ENCODE measurements around the gene ENOX1. TPM values are rescaled to one million over a fixed set of nuclear protein-coding genes. Genes with fewer than 3 reads are reported as not detected.

The ENOX1 gene
- total RNA-seq, 1 experiment from 2014 or later = not detected

DNA sequence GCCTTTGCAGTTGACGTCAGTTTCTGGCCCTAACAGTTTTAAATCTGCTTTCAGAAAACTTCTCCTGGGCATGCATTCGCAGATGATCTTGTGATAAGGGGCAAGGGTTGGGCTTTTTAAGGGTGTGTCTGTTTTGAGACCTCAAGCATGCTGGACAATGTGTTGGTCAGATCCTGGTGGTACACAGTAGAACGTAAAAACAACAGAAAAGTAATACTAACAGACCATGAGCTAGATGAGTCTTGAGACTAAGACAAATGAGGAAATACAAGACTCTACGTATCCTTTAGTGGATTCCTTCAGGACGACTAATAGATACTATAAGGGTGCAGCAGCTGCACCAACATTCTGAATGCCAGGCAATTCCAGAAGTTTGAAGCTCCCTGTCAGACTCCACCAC, 525.8 kb downstream of the ENOX1 start:
- DNase-seq (ENCODE audit: low read depth) = peak; percentile 25
- in situ Hi-C loops (cut with HindIII; ENCODE audit: low pct_unique_long_range_greater_than_20kb, low sequenced_read_pairs) = no loop called here

DNA sequence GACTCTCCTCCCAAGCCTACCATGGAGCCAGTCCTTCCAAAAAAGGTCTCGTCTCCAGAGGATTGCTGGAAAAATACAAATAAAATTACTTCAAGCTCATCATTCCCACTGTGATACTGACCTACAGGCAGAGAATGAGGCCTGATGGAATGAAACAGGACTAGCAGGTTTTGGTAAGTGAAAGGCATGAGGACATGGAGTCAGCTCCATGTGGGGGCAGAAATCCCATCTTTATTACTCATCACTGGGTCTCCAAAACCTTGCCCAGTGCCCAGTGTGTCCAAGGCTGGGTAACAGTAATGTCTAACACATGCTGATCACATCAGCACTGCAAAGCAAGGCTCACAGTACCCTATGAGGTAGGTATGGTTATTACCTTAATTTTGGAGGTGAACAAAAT, 528.0 kb downstream of the ENOX1 start:
- DNase-seq (ENCODE audit: low read depth) = no peak
- in situ Hi-C loops (cut with HindIII; ENCODE audit: low pct_unique_long_range_greater_than_20kb, low sequenced_read_pairs) = no loop called here

DNA sequence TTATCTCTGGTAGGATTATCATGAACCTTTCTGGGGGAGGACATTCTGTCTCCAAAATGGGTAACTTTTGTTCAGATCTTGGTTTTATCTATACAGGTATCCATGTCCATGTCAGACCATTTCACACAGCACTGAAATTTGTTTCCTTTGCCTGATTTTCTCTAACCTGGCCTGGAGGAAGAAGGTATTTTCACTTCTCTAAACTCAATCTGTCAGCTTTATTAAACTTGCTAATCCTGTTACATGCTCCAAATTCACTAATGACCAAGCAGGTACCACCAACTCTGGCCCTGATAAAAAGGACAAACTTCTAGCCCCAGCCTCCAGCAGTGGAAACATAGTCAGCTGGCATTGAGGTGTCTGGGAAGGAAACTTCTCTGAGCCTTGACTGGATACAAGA, 529.0 kb downstream of the ENOX1 start:
- in situ Hi-C loops (cut with HindIII; ENCODE audit: low pct_unique_long_range_greater_than_20kb, low sequenced_read_pairs) = no loop called here
- DNase-seq (ENCODE audit: low read depth) = no peak

DNA sequence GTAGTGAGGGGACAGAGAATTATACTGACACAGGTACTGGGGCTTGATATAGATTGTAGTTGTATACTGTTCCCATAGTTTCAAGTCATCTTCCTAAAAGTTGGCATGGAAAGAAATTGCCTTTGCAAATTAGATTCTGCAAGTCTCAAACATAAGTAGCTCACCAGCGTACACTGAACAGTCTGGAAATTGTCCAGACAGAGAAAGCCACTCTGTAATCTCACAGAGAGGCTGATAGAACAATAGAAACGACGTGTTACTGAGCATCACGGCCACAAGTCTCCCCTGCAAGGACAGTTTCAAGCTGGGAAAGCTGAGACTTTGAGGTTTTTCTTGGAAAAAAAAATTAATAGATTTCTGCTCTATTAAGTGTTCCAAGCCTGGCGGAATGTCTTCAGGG, 534.8 kb downstream of the ENOX1 start:
- in situ Hi-C loops (cut with HindIII; ENCODE audit: low pct_unique_long_range_greater_than_20kb, low sequenced_read_pairs) = no loop called here
- DNase-seq (ENCODE audit: low read depth) = no peak

DNA sequence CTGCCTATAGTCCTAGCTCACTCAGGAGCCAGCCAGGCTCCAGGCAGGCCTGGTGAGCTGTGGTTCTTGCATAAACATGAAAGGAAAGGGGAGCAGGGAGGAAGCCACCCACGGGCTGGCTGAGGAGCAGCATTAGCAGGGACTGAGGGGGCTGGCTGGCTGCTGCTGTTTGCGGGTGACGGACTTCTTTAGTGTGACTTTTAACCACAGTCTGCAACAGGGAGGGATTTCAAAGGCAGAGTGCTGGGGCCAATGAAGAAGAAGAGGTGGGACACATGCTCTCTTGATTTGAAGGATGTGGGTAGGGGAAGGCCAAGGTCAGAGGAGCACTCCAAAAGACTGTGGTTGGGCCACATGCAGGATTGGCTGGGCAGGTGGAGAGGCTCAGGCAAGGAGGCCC, 540.4 kb downstream of the ENOX1 start:
- DNase-seq (ENCODE audit: low read depth) = no peak
- in situ Hi-C loops (cut with HindIII; ENCODE audit: low pct_unique_long_range_greater_than_20kb, low sequenced_read_pairs) = no loop called here

DNA sequence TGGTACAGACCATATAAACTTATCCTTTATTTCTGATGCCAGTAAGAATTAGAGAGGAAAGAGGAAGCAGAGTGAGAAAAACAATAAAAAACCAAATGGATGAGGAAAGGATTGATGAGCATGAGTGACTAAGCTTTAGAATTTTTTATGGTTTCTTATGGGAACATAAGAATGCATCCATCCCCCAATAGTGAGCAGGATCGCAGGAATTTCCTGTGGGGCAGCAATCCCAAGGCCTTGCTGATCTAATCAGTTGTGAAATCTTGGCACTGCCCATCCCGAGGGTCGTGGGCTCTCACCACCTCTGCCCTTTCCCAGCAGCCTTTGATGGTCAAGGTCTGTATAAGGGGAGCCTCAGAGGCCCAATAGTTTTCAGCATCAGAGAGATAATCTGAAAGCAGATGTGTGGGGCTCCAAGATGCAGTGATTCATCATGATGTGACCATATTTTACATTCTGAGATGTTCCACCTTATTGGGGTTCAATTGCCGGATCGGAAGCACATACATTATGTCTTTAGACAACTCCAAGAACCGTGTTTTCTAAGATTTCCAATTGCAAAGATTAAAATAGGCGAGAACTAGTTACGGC, 541.3 kb downstream of the ENOX1 start:
- DNase-seq (ENCODE audit: low read depth) = no peak
- in situ Hi-C loops (cut with HindIII; ENCODE audit: low pct_unique_long_range_greater_than_20kb, low sequenced_read_pairs) = no loop called here

DNA sequence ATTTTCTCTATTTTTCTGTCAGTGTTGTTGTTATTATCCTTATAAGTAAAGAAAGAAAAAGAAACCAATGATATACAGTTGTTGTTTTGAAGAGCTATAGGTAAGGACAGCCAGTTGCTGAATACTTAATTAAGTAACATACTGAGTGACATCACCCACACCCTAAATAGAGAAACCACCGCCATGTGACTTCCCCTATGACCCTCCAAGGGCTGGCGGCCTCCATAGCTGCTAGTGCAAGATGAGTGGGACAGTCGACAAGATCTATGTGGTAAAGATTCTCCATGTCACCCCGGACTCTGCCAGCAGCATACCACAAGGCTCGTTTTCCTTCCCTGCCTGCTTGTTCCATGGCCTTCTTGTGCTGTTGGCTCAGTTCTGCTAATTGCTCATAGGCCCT, 542.3 kb downstream of the ENOX1 start:
- DNase-seq (ENCODE audit: low read depth) = no peak
- in situ Hi-C loops (cut with HindIII; ENCODE audit: low pct_unique_long_range_greater_than_20kb, low sequenced_read_pairs) = no loop called here

DNA sequence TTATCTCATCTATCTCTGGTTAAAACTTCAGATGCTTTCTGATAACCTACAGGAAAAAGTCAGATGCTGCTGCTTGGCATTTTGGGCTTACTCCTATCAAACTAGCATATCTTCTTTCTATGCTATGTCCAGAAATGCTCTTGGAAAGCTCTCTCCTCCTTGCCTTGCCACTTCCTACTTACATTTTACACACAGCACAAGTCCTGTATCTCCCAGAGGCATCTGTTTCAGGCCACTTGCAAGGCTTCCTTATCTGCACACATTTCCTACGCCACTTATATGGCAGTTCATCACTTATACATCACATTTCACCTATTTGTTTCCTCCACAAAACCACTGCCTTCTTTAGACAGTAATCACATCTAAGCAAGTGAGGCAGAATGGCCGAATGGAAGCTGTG, 543.1 kb downstream of the ENOX1 start:
- in situ Hi-C loops (cut with HindIII; ENCODE audit: low pct_unique_long_range_greater_than_20kb, low sequenced_read_pairs) = no loop called here
- no peak for DNase-seq (ENCODE audit: low read depth)

DNA sequence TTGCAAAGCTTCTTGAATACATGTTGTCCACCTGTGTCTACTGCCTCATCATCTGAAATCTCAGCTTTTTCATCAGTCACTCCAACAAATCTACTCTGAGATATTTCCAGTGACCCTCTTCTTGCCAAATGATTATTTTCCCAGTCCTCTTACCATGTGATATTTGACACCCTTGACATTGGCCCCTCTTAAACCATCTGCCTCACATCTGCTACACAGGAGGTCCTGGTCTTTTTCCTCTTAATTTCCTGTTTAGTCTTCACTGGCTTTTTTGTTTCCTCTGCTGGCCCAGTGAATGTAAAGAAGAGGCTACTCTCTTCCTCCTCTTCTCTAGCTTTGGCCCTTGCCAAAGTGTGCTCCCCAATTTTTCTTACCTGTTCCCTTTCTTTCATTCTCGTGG, 544.7 kb downstream of the ENOX1 start:
- in situ Hi-C loops (cut with HindIII; ENCODE audit: low pct_unique_long_range_greater_than_20kb, low sequenced_read_pairs) = no loop called here
- DNase-seq (ENCODE audit: low read depth) = no peak

DNA sequence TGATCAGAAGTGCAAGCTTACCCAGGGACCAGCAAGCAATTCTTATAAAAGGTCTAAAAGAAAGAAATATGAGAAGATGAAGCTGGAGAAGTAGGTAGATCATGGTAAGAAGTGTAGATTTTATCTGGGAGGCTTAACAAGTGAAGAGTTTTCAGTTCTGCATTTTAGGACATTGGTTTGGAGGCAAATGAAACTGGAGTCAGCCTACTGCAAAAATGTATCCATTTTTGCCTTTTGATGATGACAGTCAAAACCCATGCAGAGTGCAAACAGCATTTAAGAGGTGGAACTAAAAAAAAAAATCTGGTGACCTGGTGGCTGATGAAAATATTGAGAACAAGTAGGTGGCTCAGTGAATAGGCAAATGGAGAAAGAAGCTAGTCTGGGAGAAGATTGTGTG, 546.5 kb downstream of the ENOX1 start:
- in situ Hi-C loops (cut with HindIII; ENCODE audit: low pct_unique_long_range_greater_than_20kb, low sequenced_read_pairs) = no loop called here
- DNase-seq (ENCODE audit: low read depth) = no peak

DNA sequence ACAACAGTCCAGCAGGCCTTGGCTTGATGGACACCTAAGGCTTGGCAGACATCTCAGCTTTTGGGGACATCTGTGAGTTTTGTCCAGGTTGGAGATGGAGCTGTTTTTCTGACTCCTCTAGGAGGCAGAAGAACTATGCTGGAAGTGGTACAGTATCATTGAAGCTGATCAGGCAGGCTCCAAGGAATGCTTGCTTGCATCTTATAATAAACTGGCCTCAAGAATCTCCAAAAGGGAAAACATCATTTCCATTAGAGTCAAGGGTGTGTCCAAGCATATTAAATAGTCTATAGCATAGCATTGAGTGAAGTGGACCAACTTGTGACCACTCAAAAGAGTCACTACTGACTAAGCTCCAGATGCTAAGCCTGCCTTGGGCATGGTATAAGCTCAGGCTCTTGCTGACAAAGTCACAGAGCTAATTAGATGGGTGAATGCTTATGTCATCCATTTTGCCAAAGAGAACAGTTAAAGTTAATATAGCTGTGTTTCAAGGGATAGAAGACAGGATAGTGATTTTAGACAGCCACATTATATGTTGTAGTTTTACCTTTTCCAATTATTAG, 547.4 kb downstream of the ENOX1 start:
- no peak for DNase-seq (ENCODE audit: low read depth)
- in situ Hi-C loops (cut with HindIII; ENCODE audit: low pct_unique_long_range_greater_than_20kb, low sequenced_read_pairs) = no loop called here

DNA sequence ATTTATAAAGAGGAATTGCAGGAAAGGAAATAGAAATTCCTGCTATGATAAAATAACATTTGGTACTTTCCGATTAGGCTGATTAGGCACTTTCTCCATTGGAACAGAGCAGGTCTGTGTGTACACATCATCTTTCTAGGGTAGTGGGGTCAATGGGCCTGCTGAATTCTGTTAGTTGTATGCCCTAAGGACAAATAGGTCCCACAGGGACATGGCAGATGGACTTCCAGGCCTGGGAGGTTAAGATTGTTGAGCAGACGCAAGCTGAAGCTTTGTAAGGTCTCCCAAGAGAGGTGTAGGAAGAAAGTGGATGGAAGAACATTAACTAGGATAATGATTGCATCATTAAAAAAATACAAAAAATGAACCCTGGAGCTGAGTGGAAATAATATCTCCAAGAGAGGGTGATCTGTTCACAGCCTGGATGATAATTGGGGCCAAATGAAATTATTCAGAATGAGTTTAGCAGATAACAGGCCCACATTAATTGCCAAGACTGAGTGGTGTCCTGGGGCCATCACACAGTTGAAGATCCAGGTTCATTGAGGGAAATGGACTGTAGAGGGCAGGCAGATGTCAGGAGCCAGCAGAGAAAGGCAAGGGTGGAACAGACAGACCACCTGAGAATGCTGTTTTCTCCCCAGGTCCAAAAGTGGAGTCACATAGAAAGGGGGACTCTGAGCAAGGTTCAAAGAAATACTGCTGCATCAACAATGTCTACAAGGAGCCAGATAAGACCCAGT, 548.3 kb downstream of the ENOX1 start:
- DNase-seq (ENCODE audit: low read depth) = no peak
- in situ Hi-C loops (cut with HindIII; ENCODE audit: low pct_unique_long_range_greater_than_20kb, low sequenced_read_pairs) = no loop called here

DNA sequence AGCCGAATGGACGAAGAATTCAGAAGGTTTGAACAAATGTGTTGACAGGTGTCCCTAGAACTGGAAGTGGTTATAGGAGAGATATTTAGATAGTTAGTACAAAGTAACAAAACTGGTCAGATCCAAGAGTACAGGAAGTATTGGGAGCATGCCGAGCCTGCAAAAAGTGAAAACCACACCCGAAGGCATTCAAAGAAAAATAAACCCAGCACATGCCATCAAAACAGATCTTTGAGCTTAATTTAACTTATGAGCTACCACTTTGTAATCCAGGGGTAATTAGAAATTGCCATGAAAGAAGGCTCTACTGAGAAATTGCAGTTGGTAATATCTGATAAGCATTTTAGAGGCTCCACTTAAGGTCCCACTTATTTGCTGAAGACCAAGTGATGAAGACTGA, 549.2 kb downstream of the ENOX1 start:
- DNase-seq (ENCODE audit: low read depth) = no peak
- in situ Hi-C loops (cut with HindIII; ENCODE audit: low pct_unique_long_range_greater_than_20kb, low sequenced_read_pairs) = no loop called here

DNA sequence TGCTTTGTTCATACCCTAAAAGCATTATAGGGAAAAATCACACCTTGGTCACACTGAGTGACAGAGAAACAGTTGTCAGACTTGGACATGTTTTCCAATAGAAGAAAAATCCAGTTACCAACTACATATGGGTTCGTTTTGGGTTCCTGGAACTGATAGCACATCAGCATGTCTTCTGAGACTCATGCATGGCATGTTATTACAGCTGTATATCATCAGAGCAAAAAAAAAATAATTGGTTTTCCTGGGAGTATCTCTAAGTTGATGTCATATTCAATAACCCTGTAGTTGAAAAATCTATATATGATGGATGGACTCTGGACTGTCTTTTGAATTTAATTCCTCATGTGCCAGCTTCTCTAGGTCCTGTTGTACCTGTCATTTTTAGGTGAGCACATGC, 551.7 kb downstream of the ENOX1 start:
- no peak for DNase-seq (ENCODE audit: low read depth)
- in situ Hi-C loops (cut with HindIII; ENCODE audit: low pct_unique_long_range_greater_than_20kb, low sequenced_read_pairs) = no loop called here

DNA sequence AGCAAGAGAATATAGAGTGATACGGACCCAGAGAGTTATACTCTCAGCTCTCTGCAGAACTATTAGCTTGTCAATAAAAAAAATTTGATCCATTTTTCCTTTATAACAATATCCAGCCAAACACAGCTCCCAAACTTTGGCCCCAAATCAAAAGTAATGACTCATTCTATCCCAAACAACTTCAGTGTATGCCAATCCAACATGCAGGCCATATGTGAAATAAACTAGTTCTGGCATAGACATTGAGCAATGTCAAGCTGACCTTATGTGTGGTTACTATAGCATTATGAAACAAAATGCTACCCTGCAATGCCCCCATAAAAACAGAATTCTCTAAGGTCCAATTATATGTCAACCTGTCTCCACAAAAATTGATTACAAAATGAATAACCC, 553.9 kb downstream of the ENOX1 start:
- in situ Hi-C loops (cut with HindIII; ENCODE audit: low pct_unique_long_range_greater_than_20kb, low sequenced_read_pairs) = no loop called here
- no peak for DNase-seq (ENCODE audit: low read depth)

DNA sequence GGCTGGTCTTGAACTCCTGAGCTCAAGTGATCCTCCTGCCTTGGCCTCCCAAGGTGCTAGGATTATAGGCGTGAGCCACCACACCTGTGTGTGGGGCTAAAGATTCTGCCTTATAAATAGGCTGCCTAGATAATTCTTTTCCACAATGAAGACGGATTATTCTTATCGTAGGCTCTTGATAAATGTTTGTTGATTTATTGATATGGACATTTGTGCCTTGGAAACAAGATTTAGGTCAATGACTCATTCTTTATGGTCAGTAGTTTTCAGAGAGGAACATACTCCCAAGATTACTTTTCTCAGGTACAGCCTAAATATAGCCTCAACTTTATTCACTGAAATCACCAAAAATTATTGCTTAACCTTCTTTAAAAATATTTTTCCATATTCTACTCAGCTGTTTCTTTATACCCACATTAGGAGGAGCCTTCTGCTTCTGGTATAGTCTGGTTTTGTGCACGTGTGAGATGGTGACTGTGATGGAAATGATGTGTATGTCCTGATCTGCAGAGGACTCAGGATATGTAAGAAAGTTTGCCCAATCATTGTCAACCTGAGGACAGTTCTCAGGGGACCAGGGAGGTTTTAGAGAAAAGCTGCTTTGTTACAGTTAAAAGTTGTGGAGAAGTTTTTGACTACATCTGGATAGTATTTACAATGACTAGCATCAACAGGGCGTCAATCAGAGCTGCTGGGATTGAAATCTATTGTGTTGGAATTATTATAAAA, 554.5 kb downstream of the ENOX1 start:
- in situ Hi-C loops (cut with HindIII; ENCODE audit: low pct_unique_long_range_greater_than_20kb, low sequenced_read_pairs) = no loop called here
- DNase-seq (ENCODE audit: low read depth) = no peak

DNA sequence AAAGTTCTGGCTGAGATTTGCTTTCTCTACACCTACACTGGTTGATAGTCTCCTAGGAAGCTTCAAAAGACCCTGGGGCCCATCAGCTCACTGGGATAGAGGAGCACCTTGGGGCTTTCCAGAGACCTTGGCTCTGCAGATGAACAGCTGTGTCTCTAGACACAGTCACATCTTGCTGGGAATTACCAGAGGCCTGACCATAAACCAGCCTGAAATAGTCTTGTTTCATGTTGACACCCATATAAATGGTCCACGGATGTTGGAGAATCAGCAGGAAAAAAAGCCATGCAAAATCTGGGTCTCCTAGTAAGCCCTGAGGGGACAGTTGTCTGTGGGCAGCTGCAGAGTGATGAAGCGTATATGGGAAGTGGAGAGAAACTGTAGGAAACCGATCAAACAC, 555.8 kb downstream of the ENOX1 start:
- in situ Hi-C loops (cut with HindIII; ENCODE audit: low pct_unique_long_range_greater_than_20kb, low sequenced_read_pairs) = no loop called here

DNA sequence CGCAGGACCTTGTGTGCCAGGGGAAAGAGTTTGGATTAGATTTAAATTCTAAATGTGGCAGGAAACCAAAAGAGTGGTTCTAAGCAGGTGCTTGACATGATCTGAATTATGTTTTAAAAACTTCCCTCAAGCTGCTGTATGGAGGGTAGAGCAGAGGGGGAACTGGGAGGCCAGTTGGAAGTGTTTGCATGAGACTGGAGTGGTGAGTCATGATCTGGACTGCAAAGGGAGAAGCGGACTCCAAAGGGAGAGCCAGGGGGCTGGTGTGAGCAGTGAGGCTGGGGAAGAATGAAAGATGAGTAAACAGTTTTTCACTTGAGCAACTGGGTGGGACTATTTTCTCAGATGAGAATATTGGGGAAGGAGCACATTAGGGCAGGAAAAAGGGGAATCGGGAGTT, 557.3 kb downstream of the ENOX1 start:
- in situ Hi-C loops (cut with HindIII; ENCODE audit: low pct_unique_long_range_greater_than_20kb, low sequenced_read_pairs) = no loop called here
- DNase-seq (ENCODE audit: low read depth) = no peak

More for the DNA sequence above, 555.8 kb downstream of the ENOX1 start:
- no peak for DNase-seq (ENCODE audit: low read depth)

DNA sequence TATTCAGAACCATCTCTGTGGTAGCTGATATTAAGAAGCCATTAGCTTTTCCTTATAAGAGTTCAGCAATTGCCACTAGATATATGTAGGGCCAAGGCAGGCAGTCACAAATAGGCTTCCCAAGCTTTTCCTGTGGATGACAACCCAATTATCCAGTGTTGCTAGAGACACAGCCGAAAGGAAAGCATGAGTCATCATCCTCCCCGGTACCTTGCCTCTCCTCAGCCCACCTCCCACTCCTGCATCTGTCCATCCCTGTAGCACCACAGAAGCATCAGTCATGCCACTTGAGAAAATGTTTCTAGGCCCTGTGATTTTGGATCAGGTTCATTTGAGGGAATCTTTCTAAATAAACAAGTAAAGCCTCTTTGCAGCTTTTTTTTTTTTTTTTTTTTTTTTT, 559.1 kb downstream of the ENOX1 start:
- in situ Hi-C loops (cut with HindIII; ENCODE audit: low pct_unique_long_range_greater_than_20kb, low sequenced_read_pairs) = no loop called here
- no peak for DNase-seq (ENCODE audit: low read depth)
